ENCODE data around the gene EIF4A3.
"Not testable (repeated sequence)": the region's sequence is repeated elsewhere in the genome, so short reads cannot be mapped to it uniquely, and the experiment has no call there.

EIF4A3 gene

GRCh38 chr17:80169107-80169506 lies 22.2 kb upstream of the EIF4A3 start:
- TF ChIP-seq POLR2AphosphoS5 (IDR thresholded peaks at IDR 0.05; ENCODE audit: borderline replicate concordance, low read depth, low read length) = no peak
- TF ChIP-seq EZH2 (IDR thresholded peaks at IDR 0.05) = no peak
- TF ChIP-seq FOXP2 (optimal IDR thresholded peaks at IDR 0.05; ENCODE audit: control extremely low read depth, extremely low read length, insufficient read depth) = no peak
- Histone ChIP-seq H3K36me3 (ENCODE audit: insufficient read depth, low read length) (no peaks in the 10 kb centered on the region), H3K9ac (ENCODE audit: insufficient read length) (no peak overlapping the region), H3K9me3 (ENCODE audit: low read depth, low read length) (no peaks in the 10 kb centered on the region), H3K27ac (no peak overlapping the region), H3K4me3 (no peak overlapping the region)
- DNase-seq (ENCODE audit: low read depth, low spot score) = no peak

- TF ChIP-seq FOXP2 (optimal IDR thresholded peaks at IDR 0.05; ENCODE audit: control extremely low read depth, extremely low read length, insufficient read depth) (no peak), EZH2 (IDR thresholded peaks at IDR 0.05) (no peak), POLR2AphosphoS5 (IDR thresholded peaks at IDR 0.05; ENCODE audit: borderline replicate concordance, low read depth, low read length) (no peak)
- H3K36me3 ChIP-seq (ENCODE audit: insufficient read depth, low read length) = no peaks in the 10 kb centered on the region
- no peak overlapping the region for H3K4me3 ChIP-seq
- H3K9me3 ChIP-seq (ENCODE audit: low read depth, low read length) = no peaks in the 10 kb centered on the region
- no peak overlapping the region for H3K27ac ChIP-seq
- no peak overlapping the region for H3K9ac ChIP-seq (ENCODE audit: insufficient read length)
- DNase-seq (ENCODE audit: low read depth, low spot score) = no peak
Measured at GRCh38 chr17:80168371-80168770, 21.4 kb upstream of the EIF4A3 start.

DNA sequence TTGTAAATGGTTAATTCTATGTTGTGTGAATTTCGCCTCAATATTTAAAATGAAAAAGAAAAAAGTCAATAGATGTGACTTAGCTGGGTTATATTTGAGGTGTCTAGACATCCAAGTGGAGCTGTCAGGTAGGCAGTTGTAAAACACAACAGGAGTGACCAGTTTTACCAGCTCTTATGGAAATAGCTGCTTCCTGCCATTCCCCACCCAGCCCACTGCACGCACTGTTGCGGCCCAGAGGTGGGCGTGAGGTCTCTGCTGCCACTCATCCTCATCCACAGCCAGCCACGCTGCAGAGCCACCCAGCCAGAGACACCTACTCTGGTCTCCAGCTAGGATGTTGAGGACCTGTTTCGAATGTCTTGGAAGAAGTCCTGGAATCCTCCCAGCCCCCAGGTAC lies 19.5 kb upstream of the EIF4A3 start:
- DNase-seq (ENCODE audit: low read depth, low spot score) = no peak
- Histone ChIP-seq H3K27ac (no peak overlapping the region), H3K4me3 (no peak overlapping the region), H3K9me3 (ENCODE audit: low read depth, low read length) (no peaks in the 10 kb centered on the region), H3K36me3 (ENCODE audit: insufficient read depth, low read length) (no peaks in the 10 kb centered on the region), H3K9ac (ENCODE audit: insufficient read length) (no peak overlapping the region)
- TF ChIP-seq FOXP2 (optimal IDR thresholded peaks at IDR 0.05; ENCODE audit: control extremely low read depth, extremely low read length, insufficient read depth) = no peak
- no peak for TF ChIP-seq POLR2AphosphoS5 (IDR thresholded peaks at IDR 0.05; ENCODE audit: borderline replicate concordance, low read depth, low read length)
- TF ChIP-seq EZH2 (IDR thresholded peaks at IDR 0.05) = no peak

DNA sequence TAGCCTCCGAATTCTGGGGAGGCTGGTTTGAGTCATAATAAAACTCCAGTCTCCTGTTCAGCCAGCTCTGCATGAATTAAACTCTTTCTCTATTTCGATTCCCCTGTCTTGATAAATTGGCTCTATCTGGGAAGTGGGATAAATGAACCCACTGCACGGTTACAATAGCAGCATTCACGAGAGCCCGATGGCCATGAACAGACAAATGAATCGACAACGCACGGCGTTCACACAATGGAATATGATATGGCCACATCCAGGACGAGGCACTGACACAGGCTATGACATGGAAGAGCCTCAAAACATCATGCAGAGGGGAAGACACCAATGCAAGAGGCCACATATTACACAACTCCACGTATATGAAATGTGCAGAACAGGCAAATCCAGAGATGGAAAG lies 17.3 kb upstream of the EIF4A3 start:
- DNase-seq (ENCODE audit: low read depth, low spot score) = no peak
- H3K36me3 ChIP-seq (ENCODE audit: insufficient read depth, low read length) = no peaks in the 10 kb centered on the region
- TF ChIP-seq POLR2AphosphoS5 (IDR thresholded peaks at IDR 0.05; ENCODE audit: borderline replicate concordance, low read depth, low read length) = no peak
- H3K4me3 ChIP-seq = no peak overlapping the region
- H3K27ac ChIP-seq = no peak overlapping the region
- no peak overlapping the region for H3K9ac ChIP-seq (ENCODE audit: insufficient read length)
- H3K9me3 ChIP-seq (ENCODE audit: low read depth, low read length) = no peaks in the 10 kb centered on the region

DNA sequence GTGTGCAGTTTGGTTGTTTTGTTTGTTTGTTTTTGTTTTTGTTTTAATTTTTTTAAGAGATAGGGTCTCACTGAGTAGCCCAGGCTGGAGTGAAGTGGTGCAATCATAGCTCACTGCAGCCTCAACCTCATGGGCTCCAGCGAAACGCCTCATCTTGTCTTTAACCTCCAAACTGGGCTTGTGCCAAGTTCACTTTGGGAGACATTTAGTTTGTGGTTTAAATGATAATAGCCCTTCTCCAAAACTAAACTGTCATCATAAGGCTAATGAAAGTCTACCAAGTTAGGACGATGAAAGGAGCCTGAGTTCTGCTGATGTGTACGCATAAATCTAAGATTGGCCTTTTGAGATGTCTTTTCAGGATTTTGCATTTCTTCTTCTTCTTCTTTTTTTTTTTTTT lies 16.4 kb upstream of the EIF4A3 start:
- Histone ChIP-seq H3K4me3 (no peak overlapping the region), H3K9me3 (ENCODE audit: low read depth, low read length) (no peaks in the 10 kb centered on the region), H3K36me3 (ENCODE audit: insufficient read depth, low read length) (no peaks in the 10 kb centered on the region), H3K27ac (no peak overlapping the region), H3K9ac (ENCODE audit: insufficient read length) (no peak overlapping the region)
- DNase-seq (ENCODE audit: low read depth, low spot score) = no peak
- no peak for TF ChIP-seq EZH2 (IDR thresholded peaks at IDR 0.05)
- TF ChIP-seq POLR2AphosphoS5 (IDR thresholded peaks at IDR 0.05; ENCODE audit: borderline replicate concordance, low read depth, low read length) = no peak
- no peak for TF ChIP-seq FOXP2 (optimal IDR thresholded peaks at IDR 0.05; ENCODE audit: control extremely low read depth, extremely low read length, insufficient read depth)

DNA sequence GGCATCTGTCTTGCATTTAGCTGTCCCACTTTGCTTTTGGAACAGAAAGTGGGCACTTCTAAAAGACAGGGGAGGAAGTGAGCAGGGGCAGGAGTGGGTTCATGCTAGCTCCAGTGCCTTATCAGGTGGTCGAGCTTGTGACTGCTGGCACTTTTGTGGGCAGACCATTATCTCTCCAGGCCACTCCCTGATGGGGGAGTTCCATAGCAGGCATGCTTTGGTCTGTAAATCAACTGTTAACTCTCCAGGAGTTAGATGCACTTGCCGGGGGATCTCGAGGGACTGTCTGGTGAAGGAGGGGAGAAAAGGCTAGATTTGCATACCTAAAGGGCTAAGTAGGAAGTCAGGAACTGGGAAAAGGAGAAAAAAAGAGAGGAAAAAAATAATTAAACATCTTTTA lies 13.6 kb upstream of the EIF4A3 start:
- Histone ChIP-seq H3K36me3 (ENCODE audit: insufficient read depth, low read length) (no peaks in the 10 kb centered on the region), H3K27ac (no peak overlapping the region), H3K9me3 (ENCODE audit: low read depth, low read length) (no peaks in the 10 kb centered on the region), H3K4me3 (no peak overlapping the region), H3K9ac (ENCODE audit: insufficient read length) (no peak overlapping the region)
- TF ChIP-seq FOXP2 (optimal IDR thresholded peaks at IDR 0.05; ENCODE audit: control extremely low read depth, extremely low read length, insufficient read depth) (no peak), EZH2 (IDR thresholded peaks at IDR 0.05) (no peak), POLR2AphosphoS5 (IDR thresholded peaks at IDR 0.05; ENCODE audit: borderline replicate concordance, low read depth, low read length) (no peak)
- DNase-seq (ENCODE audit: low read depth, low spot score) = no peak

DNA sequence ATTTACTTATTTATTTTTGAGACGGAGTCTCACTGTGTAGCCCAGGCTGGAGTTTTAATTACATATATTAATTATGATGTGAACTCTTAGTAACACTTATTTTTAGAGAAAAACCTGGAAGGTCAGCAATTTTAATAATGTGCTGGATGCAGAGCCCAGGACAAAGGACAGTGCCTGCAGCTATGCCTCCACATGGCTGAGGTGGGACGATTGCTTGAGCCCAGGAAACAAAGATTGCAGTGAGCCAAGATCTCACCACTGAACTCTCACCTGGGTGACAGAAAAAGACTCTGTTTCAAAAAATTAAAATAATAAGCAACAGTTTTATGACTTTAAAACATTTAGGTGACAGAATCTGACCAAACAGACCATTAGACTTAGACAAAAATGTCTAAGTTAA lies 11.9 kb upstream of the EIF4A3 start:
- Histone ChIP-seq H3K36me3 (ENCODE audit: insufficient read depth, low read length) (no peaks in the 10 kb centered on the region), H3K27ac (no peak overlapping the region), H3K9ac (ENCODE audit: insufficient read length) (no peak overlapping the region), H3K4me3 (no peak overlapping the region), H3K9me3 (ENCODE audit: low read depth, low read length) (no peaks in the 10 kb centered on the region)
- DNase-seq (ENCODE audit: low read depth, low spot score) = no peak
- TF ChIP-seq FOXP2 (optimal IDR thresholded peaks at IDR 0.05; ENCODE audit: control extremely low read depth, extremely low read length, insufficient read depth) (no peak), POLR2AphosphoS5 (IDR thresholded peaks at IDR 0.05; ENCODE audit: borderline replicate concordance, low read depth, low read length) (no peak), EZH2 (IDR thresholded peaks at IDR 0.05) (no peak)

GRCh38 chr17:80155600-80155999 lies 8.7 kb upstream of the EIF4A3 start:
- not testable (repeated sequence) for H3K9ac ChIP-seq (ENCODE audit: insufficient read length); H3K4me3 ChIP-seq; H3K27ac ChIP-seq; H3K9me3 ChIP-seq (ENCODE audit: low read depth, low read length); DNase-seq (ENCODE audit: low read depth, low spot score); H3K36me3 ChIP-seq (ENCODE audit: insufficient read depth, low read length)

DNA sequence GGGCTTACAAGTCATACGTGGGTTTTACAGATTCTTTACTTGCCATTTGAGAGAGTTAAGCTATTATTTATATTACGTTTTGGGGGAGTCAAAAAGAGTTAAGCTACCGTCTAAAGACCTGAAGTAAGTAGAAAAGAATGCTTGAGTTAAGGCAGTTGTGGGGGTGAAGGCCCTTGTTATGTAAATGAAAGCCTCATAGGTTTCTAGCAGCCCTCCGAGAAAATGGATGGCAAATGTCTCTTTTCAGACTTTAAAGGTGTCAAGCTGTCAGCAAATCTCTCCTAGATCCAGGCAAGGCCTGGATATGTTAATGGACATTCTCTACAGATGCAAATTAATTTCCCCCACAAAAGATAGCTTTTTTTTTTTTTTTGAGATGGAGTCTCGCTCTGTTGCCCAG lies 7.2 kb upstream of the EIF4A3 start:
- no peaks in the 10 kb centered on the region for H3K9me3 ChIP-seq (ENCODE audit: low read depth, low read length)
- no peak overlapping the region for H3K27ac ChIP-seq
- TF ChIP-seq EZH2 (IDR thresholded peaks at IDR 0.05) (no peak), POLR2AphosphoS5 (IDR thresholded peaks at IDR 0.05; ENCODE audit: borderline replicate concordance, low read depth, low read length) (no peak), FOXP2 (optimal IDR thresholded peaks at IDR 0.05; ENCODE audit: control extremely low read depth, extremely low read length, insufficient read depth) (no peak)
- H3K4me3 ChIP-seq = no peak overlapping the region
- no peak overlapping the region for H3K9ac ChIP-seq (ENCODE audit: insufficient read length)
- H3K36me3 ChIP-seq (ENCODE audit: insufficient read depth, low read length) = no peaks in the 10 kb centered on the region
- no peak for DNase-seq (ENCODE audit: low read depth, low spot score)
